Fibroblast of lung (primary cell): ENCODE data around the gene MCF2L. TPM values are rescaled to one million over a fixed set of nuclear protein-coding genes. Genes with fewer than 3 reads are reported as not detected.

Experiments
- DNase-seq, 2 donors: peaks; one replicate each; pipeline versions ENCODE4 v3.0.0 to v3.0.0-alpha.2; 2010; ENCODE audit warnings: low read depth in 2 of 2
- H2AFZ ChIP-seq: 2 replicates; pipeline ENCODE4 v1.5.1; 2012; ENCODE audit warnings: low read length, control low read depth, inconsistent platforms
- H3K27ac ChIP-seq: 2 replicates; pipeline ENCODE4 v1.5.1; 2011; ENCODE audit warnings: low read length, control low read depth; ENCODE audit not compliant: insufficient read depth
- H3K27me3 ChIP-seq: 2 replicates; pipeline ENCODE4 v1.5.1; 2011; ENCODE audit warnings: mild to moderate bottlenecking, low read length; ENCODE audit not compliant: control insufficient read depth, insufficient read depth
- H3K36me3 ChIP-seq: 2 replicates; pipeline ENCODE4 v1.5.1; 2011; ENCODE audit warnings: low read length; ENCODE audit not compliant: control insufficient read depth, insufficient read depth
- H3K4me1 ChIP-seq: 2 replicates; pipeline ENCODE4 v1.5.1; 2011; ENCODE audit warnings: low read length; ENCODE audit not compliant: control insufficient read depth, insufficient read depth; ENCODE audit errors: extremely low read depth
- H3K4me2 ChIP-seq: 2 replicates; pipeline ENCODE4 v1.5.1; 2011; ENCODE audit warnings: low read length, control low read depth; ENCODE audit not compliant: insufficient read depth; ENCODE audit errors: extremely low read depth
- H3K4me3 ChIP-seq, 4 experiments: fragments of 200-600 bp in 1 of 4; sonication (generic) in 1 of 4; replicated peaks in 1 of 4; 2 replicates each; pipeline ENCODE4 v1.5.1; 2011 to 2016; ENCODE audit warnings: low read length in 4 of 4, low read depth in 3 of 4, mild to moderate bottlenecking in 3 of 4, control low read depth in 2 of 4, inconsistent platforms in 1 of 4, mixed read lengths in 1 of 4; ENCODE audit not compliant: insufficient read depth in 1 of 4; ENCODE audit errors: control extremely low read depth in 1 of 4
- H3K79me2 ChIP-seq: 2 replicates; pipeline ENCODE4 v1.5.1; 2012; ENCODE audit warnings: mild to moderate bottlenecking, low read length, inconsistent platforms; ENCODE audit not compliant: control insufficient read depth, insufficient read depth
- H3K9ac ChIP-seq: 2 replicates; pipeline ENCODE4 v1.5.1; 2011; ENCODE audit warnings: mild to moderate bottlenecking, low read length, control low read depth; ENCODE audit not compliant: insufficient read depth
- H3K9me3 ChIP-seq: 2 replicates; pipeline ENCODE4 v1.5.1; 2012; ENCODE audit warnings: low read depth, low read length; ENCODE audit not compliant: control insufficient read depth, insufficient read depth
- H4K20me1 ChIP-seq: 2 replicates; pipeline ENCODE4 v1.5.1; 2011; ENCODE audit warnings: low read length; ENCODE audit not compliant: control insufficient read depth, insufficient read depth; ENCODE audit errors: extremely low read depth
- CTCF ChIP-seq, 2 donors: IDR thresholded peaks in 1 of 2; conservative IDR thresholded peaks in 1 of 2; 1 replicate in 1 of 2; 2 replicates in 1 of 2; pipeline ENCODE4 v1.5.1; 2011 to 2012; ENCODE audit warnings: low read length in 2 of 2, control low read depth in 1 of 2, inconsistent platforms in 1 of 2, low read depth in 1 of 2, mild to moderate bottlenecking in 1 of 2
- EZH2 ChIP-seq: IDR thresholded peaks from 2 replicates; pipeline ENCODE4 v1.5.1; 2012; ENCODE audit warnings: low read length, control low read depth, mild to moderate bottlenecking; ENCODE audit errors: missing control alignments
- polyA plus RNA-seq, 2 donors: library from polyadenylated mRNA; depleted of rRNA in 1 of 2; stranded (reverse) in 1 of 2; unstranded in 1 of 2; fragments of >200 nt; gene quantifications; 2 replicates each; pipeline ENCODE4 v1.2.1, GENCODE V29; 2011 to 2012; ENCODE audit warnings: missing spikeins in 1 of 2
- total RNA-seq: library from RNA; depleted of rRNA; stranded (reverse); fragments of >200 nt; gene quantifications from 2 replicates; pipeline ENCODE4 v1.2.1, GENCODE V29; 2014

MCF2L gene
- total and polyA plus RNA-seq, 2 donors (not counting 1 experiment from before 2014, with no cell fraction given), result 0.18 to 3.3 TPM

- Histone ChIP-seq H3K9me3 (no peaks in the 10 kb centered on the region), H3K27ac (no peak overlapping the region), H2AFZ (no peak overlapping the region), H3K79me2 (no peaks in the 10 kb centered on the region), H3K27me3 (no peaks in the 10 kb centered on the region), H3K4me3 (no peak overlapping the region), H3K36me3 (no peaks in the 10 kb centered on the region), H3K4me1 (no peaks in the 10 kb centered on the region), H4K20me1 (no peaks in the 10 kb centered on the region), H3K9ac (no peak overlapping the region), H3K4me2 (no peak overlapping the region)
- DNase-seq, result no peak
- no peak for TF ChIP-seq CTCF (conservative IDR thresholded peaks at IDR 0.05 in 1 of 2, IDR thresholded peaks at IDR 0.05 in 1 of 2; ENCODE audit: low read depth in 1 of 2, low read length in 2 of 2)
- no peak for TF ChIP-seq EZH2
These were observed 168.8 kb downstream of the MCF2L start for GRCh38 chr13:113137691-113138298.

GRCh38 chr13:113138792-113139551 is 170.0 kb downstream of the MCF2L start:
- H3K4me2 ChIP-seq, result no peak overlapping the region
- no peak overlapping the region for H3K9ac ChIP-seq
- no peaks in the 10 kb centered on the region for H3K27me3 ChIP-seq
- no peak for DNase-seq
- no peaks in the 10 kb centered on the region for H3K79me2 ChIP-seq
- TF ChIP-seq CTCF (conservative IDR thresholded peaks at IDR 0.05 in 1 of 2, IDR thresholded peaks at IDR 0.05 in 1 of 2; ENCODE audit: low read depth in 1 of 2, low read length in 2 of 2), result no peak
- TF ChIP-seq EZH2, result no peak
- no peaks in the 10 kb centered on the region for H4K20me1 ChIP-seq
- H3K36me3 ChIP-seq, result no peaks in the 10 kb centered on the region
- no peaks in the 10 kb centered on the region for H3K9me3 ChIP-seq
- H3K4me3 ChIP-seq, result no peak overlapping the region
- H2AFZ ChIP-seq, result no peak overlapping the region
- no peaks in the 10 kb centered on the region for H3K4me1 ChIP-seq
- H3K27ac ChIP-seq, result no peak overlapping the region

GRCh38 chr13:113139577-113139976 is 170.6 kb downstream of the MCF2L start:
- Histone ChIP-seq H3K4me2 (no peak overlapping the region), H3K27ac (no peak overlapping the region), H3K4me3 (no peak overlapping the region), H3K9me3 (no peaks in the 10 kb centered on the region), H4K20me1 (no peaks in the 10 kb centered on the region), H3K79me2 (no peaks in the 10 kb centered on the region), H3K36me3 (no peaks in the 10 kb centered on the region), H3K9ac (no peak overlapping the region), H3K27me3 (no peaks in the 10 kb centered on the region), H2AFZ (no peak overlapping the region), H3K4me1 (no peaks in the 10 kb centered on the region)
- no peak for TF ChIP-seq EZH2
- no peak for TF ChIP-seq CTCF (conservative IDR thresholded peaks at IDR 0.05 in 1 of 2, IDR thresholded peaks at IDR 0.05 in 1 of 2; ENCODE audit: low read depth in 1 of 2, low read length in 2 of 2)
- no peak for DNase-seq
